OCI-LY3 (cell line): Measurements from ENCODE around the gene CRACR2B.

Experiments used
- H2AFZ ChIP-seq: fragments of 200-600, 300-600 bp; shearing (Covaris generic); 2 replicates; pipeline ENCODE4 v1.6.0; 2014; ENCODE audit warnings: antibody characterized with exemption, low read depth, low read length
- H3K27ac ChIP-seq: fragments of 200-600, 300-600 bp; sonication (generic); 2 replicates; pipeline ENCODE4 v1.5.1; 2014; ENCODE audit warnings: mild to moderate bottlenecking, low read length, moderate library complexity, mixed read lengths
- H3K27me3 ChIP-seq: fragments of 200-600, 300-600 bp; sonication (generic); 2 replicates; pipeline ENCODE4 v1.6.1; 2014; ENCODE audit warnings: low read depth, low read length, mixed read lengths
- H3K36me3 ChIP-seq: fragments of 200-600, 300-600 bp; sonication (generic); replicated peaks from 2 replicates; pipeline ENCODE3; 2014; ENCODE audit warnings: low read depth, low read length, mixed read lengths
- H3K4me1 ChIP-seq: fragments of 300-600, 200-600 bp; sonication (generic); 2 replicates; pipeline ENCODE4 v1.6.1; 2014; ENCODE audit warnings: low read length, mixed read lengths
- H3K4me2 ChIP-seq: fragments of 200-600, 300-600 bp; sonication (generic); 2 replicates; pipeline ENCODE4 v1.6.1; 2014; ENCODE audit warnings: low read length, mixed read lengths
- H3K4me3 ChIP-seq: fragments of 300-600, 200-600 bp; sonication (generic); 2 replicates; pipeline ENCODE4 v1.5.1; 2014; ENCODE audit warnings: antibody characterized with exemption, mild to moderate bottlenecking, low read length, moderate library complexity
- H3K79me2 ChIP-seq: fragments of 300-600, 200-600 bp; shearing (Covaris generic); 2 replicates; pipeline ENCODE4 v1.6.1; 2014; ENCODE audit warnings: mild to moderate bottlenecking, low read length, mixed read lengths
- H3K9ac ChIP-seq: fragments of 300-600, 200-600 bp; shearing (Covaris generic); 2 replicates; pipeline ENCODE4 v1.6.0; 2014; ENCODE audit warnings: mild to moderate bottlenecking, low read length, moderate library complexity
- H3K9me3 ChIP-seq: fragments of 200-600, 300-600 bp; shearing (Covaris generic); 2 replicates; pipeline ENCODE4 v1.6.1; 2014; ENCODE audit warnings: low read length, mixed read lengths; ENCODE audit not compliant: insufficient read depth
- H4K20me1 ChIP-seq: fragments of 200-600, 300-600 bp; sonication (generic); 2 replicates; pipeline ENCODE4 v1.6.1; 2016; ENCODE audit warnings: low read length, mixed read lengths; ENCODE audit not compliant: insufficient read depth
- EZH2phosphoT487 ChIP-seq: fragments of 200-600 bp; shearing (Covaris generic); IDR thresholded peaks from 2 replicates; pipeline ENCODE4 v1.6.1; 2018; ENCODE audit warnings: antibody characterized with exemption, mixed run types, low read depth
- TF ChIP-seq, protein P1 (sequence below): fragments of 200-600, 300-600 bp; sonication (generic); IDR thresholded peaks from 2 replicates; pipeline ENCODE4 v1.5.1; 2014; ENCODE audit warnings: antibody characterized with exemption, low read length, low read depth

The CRACR2B gene

DNA sequence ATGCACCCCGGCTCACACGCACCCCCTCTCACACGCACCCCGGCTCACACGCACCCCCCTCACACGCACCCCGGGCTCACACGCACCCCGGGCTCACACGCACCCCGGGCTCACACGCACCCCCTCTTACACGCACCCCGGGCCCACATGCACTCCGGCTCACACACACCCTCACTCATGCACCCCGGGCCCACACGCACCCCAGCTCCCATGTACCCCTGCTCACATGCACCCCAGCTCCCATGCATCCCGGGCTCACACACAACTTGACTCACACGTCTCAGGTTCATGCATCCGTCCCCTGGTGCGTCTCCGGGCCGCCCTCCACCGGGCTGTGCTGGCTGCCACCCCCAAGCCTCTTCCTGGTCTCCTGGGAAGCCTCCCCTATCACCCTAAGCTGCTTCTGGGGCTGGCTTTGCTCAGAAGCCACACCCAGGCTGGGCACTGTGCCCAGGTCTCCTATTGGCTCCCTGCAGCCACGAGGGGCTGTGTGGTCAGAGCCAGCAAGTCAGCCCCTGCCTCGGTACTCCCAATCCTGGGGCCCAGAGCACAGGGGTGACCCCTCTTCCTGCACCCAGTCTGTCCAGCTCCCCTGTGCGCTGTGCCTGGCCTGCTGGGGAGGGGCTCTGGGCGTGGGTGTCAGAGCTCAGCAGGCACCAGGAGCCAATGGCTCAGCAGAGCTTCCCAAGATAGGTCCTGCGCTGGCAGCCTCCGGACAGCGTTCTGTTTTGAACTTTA is 31.8 kb downstream of the CRACR2B start:
- Histone ChIP-seq H3K4me3 (no peak overlapping the region), H2AFZ (no peak overlapping the region), H3K36me3 (no peaks in the 10 kb centered on the region), H3K27me3 (no peaks in the 10 kb centered on the region), H3K27ac (no peak overlapping the region), H3K9ac (no peak overlapping the region), H3K4me2 (no peak overlapping the region), H3K9me3 (no peaks in the 10 kb centered on the region), H4K20me1 (no peaks in the 10 kb centered on the region), H3K79me2 (no peaks in the 10 kb centered on the region), H3K4me1 (no peaks in the 10 kb centered on the region)
- TF ChIP-seq EZH2phosphoT487: no peak
- TF ChIP-seq, protein P1, sequence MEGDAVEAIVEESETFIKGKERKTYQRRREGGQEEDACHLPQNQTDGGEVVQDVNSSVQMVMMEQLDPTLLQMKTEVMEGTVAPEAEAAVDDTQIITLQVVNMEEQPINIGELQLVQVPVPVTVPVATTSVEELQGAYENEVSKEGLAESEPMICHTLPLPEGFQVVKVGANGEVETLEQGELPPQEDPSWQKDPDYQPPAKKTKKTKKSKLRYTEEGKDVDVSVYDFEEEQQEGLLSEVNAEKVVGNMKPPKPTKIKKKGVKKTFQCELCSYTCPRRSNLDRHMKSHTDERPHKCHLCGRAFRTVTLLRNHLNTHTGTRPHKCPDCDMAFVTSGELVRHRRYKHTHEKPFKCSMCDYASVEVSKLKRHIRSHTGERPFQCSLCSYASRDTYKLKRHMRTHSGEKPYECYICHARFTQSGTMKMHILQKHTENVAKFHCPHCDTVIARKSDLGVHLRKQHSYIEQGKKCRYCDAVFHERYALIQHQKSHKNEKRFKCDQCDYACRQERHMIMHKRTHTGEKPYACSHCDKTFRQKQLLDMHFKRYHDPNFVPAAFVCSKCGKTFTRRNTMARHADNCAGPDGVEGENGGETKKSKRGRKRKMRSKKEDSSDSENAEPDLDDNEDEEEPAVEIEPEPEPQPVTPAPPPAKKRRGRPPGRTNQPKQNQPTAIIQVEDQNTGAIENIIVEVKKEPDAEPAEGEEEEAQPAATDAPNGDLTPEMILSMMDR: no peak

DNA sequence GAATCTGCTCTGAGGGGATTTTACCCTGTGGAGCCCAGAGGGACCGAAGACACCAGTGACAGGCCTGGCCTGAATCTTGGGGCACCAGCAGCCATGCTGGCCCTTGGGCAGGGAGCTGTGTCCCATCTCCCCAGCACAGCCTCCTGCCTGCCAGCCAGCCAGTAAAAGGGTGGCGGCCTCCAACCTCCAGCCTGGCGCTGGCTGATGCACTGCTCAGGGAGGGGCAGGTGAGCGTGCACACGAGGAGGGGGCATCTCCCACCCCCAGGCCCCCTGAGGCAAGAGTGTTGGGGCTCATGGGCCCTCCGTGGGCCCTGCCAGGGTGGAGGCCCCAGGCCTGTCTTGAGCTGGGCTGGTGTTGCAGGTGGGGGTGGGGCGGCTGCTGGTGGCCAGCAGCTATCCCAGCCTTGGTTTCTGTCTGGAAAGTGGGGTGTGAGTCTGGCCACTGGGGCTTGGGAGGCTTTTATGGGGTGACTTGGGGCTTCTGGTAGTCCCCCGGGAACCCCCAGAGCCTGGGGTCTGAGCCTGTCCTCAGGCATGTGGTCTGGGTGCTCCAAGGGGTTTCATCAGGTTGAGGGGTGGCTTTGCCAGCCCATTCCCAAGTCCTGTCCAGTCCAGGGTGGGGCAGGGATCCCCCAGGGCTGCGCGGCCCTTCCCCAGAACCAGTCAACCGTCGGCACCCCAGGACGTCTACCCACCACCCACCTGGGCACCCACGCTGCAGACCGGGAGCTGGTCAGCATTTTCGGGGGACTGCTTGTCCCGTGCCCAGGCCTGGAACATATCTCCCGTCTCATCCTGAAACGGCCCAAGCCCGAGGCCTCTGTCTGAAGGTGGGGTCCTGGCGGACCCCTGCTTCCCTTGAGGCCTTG is 32.8 kb downstream of the CRACR2B start:
- Histone ChIP-seq H3K9ac (no peak overlapping the region), H3K79me2 (no peaks in the 10 kb centered on the region), H3K4me1 (no peaks in the 10 kb centered on the region), H2AFZ (no peak overlapping the region), H3K9me3 (no peaks in the 10 kb centered on the region), H4K20me1 (no peaks in the 10 kb centered on the region), H3K36me3 (no peaks in the 10 kb centered on the region), H3K27me3 (no peaks in the 10 kb centered on the region), H3K4me3 (no peak overlapping the region), H3K27ac (no peak overlapping the region), H3K4me2 (no peak overlapping the region)
- TF ChIP-seq EZH2phosphoT487: no peak
- TF ChIP-seq, protein P1: no peak

DNA sequence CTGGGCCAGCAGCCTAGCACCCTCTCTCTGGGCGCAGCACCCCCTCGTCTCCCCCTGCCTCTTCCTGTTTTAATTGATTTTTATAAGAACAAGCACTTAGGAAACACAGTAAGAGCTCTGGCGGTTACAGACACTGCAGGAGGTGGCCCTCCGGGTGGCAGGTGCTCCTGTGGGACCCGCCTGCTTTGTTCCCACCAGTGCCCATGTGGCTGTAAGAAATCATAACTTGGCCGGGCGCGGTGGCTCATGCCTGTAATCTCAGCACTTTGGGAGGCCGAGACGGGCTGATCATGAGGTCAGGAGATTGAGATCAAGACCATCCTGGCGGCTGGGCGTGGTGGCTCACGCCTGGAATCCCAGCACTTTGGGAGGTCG is 33.4 kb downstream of the CRACR2B start:
- Histone ChIP-seq H3K27me3 (no peaks in the 10 kb centered on the region), H3K4me3 (no peak overlapping the region), H3K36me3 (no peaks in the 10 kb centered on the region), H4K20me1 (no peaks in the 10 kb centered on the region), H3K4me1 (no peaks in the 10 kb centered on the region), H3K27ac (no peak overlapping the region), H3K9ac (no peak overlapping the region), H3K79me2 (no peaks in the 10 kb centered on the region), H3K4me2 (no peak overlapping the region), H3K9me3 (no peaks in the 10 kb centered on the region), H2AFZ (no peak overlapping the region)
- no peak for TF ChIP-seq EZH2phosphoT487
- TF ChIP-seq, protein P1: no peak

DNA sequence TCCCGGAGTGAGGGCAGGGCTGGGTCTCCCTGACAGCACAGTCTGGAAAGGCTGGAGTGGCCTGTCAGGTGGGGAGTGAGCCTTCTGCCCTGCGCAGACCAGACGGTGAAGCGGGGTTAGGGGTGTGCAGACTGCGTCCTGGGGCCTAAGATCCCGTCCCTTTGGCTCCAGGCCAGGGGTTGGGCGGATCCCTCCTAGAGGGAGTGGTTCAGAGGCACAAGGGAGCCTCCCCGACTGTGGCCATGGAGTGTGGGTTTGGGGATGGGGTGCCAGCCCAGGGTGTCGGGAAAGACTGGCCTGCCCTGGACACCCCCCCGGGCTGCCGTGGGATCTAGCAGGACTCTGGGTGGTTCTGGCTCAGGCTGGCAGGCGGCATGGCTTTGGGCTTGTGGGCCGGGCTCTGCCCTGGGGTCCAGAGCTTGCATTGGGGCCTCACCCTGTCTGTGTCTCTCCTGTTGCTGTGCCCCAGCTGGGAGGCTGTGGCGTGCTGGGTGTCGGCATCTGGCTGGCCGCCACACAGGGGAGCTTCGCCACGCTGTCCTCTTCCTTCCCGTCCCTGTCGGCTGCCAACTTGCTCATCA is 34.5 kb downstream of the CRACR2B start:
- no peak overlapping the region for H2AFZ ChIP-seq
- H3K36me3 ChIP-seq: no peaks in the 10 kb centered on the region
- H3K27me3 ChIP-seq: no peaks in the 10 kb centered on the region
- H3K79me2 ChIP-seq: no peaks in the 10 kb centered on the region
- H4K20me1 ChIP-seq: no peaks in the 10 kb centered on the region
- H3K4me2 ChIP-seq: no peak overlapping the region
- no peak overlapping the region for H3K4me3 ChIP-seq
- no peaks in the 10 kb centered on the region for H3K9me3 ChIP-seq
- no peak overlapping the region for H3K9ac ChIP-seq
- no peak for TF ChIP-seq EZH2phosphoT487
- TF ChIP-seq, protein P1: no peak
- H3K27ac ChIP-seq: no peak overlapping the region
- H3K4me1 ChIP-seq: no peaks in the 10 kb centered on the region
